H1 (cell line): ENCODE measurements around the gene TGFB1I1. TPM values are rescaled to one million over a fixed set of nuclear protein-coding genes. Genes with fewer than 3 reads are reported as not detected.

ENCODE experiments used
- CTCF ChIA-PET: fragments of 300-600 bp; sonication (Branson Sonifier 250); formaldehyde crosslinking; loops from one replicate; lab custom pipeline; 2021; ENCODE audit not compliant: partially characterized antibody; lab: Charles Lee
- POLR2A ChIA-PET: fragments of 300-600 bp; sonication (Branson Sonifier 250); formaldehyde crosslinking; loops from one replicate; lab custom pipeline; 2021; ENCODE audit warnings: inconsistent platforms; ENCODE audit not compliant: partially characterized antibody; lab: Charles Lee
- DNase-seq, 2 experiments: peaks; one replicate each; pipeline versions ENCODE4 v3.0.0 to v3.0.0-alpha.2; 2010 to 2022; ENCODE audit warnings: low spot score in 2 of 2, low read depth in 1 of 2, mixed read lengths in 1 of 2
- FAIRE-seq: peaks from 2 replicates; lab custom pipeline; 2011; peaks lifted over from hg19 to GRCh38; lab: Jason Lieb, UNC
- H2AFZ ChIP-seq: 2 replicates; pipeline ENCODE4 v1.8.1; 2012; ENCODE audit warnings: low read length, inconsistent platforms
- H2AK5ac ChIP-seq: 2 replicates; pipeline ENCODE4 v1.6.1; 2013; ENCODE audit warnings: low read depth, low read length
- H2BK120ac ChIP-seq: replicated peaks from 2 replicates; pipeline ENCODE3; 2013; ENCODE audit warnings: low read depth, low read length, inconsistent platforms
- H2BK12ac ChIP-seq: 2 replicates; pipeline ENCODE4 v1.6.1; 2013; ENCODE audit warnings: low read depth, low read length
- H2BK15ac ChIP-seq: 2 replicates; pipeline ENCODE4 v1.6.1; 2013; ENCODE audit warnings: low read length
- H2BK20ac ChIP-seq: 2 replicates; pipeline ENCODE4 v1.6.1; 2013; ENCODE audit warnings: low read length
- H2BK5ac ChIP-seq: 2 replicates; pipeline ENCODE4 v1.6.1; 2013; ENCODE audit warnings: low read depth, low read length
- H3K14ac ChIP-seq: 2 replicates; pipeline ENCODE4 v1.6.1; 2013; ENCODE audit warnings: inconsistent platforms; ENCODE audit not compliant: insufficient read length
- H3K18ac ChIP-seq: 2 replicates; pipeline ENCODE4 v1.6.1; 2013; ENCODE audit warnings: low read length; ENCODE audit errors: extremely low read depth
- H3K23ac ChIP-seq: 2 replicates; pipeline ENCODE4 v1.6.1; 2013; ENCODE audit warnings: inconsistent platforms; ENCODE audit not compliant: insufficient read length
- H3K23me2 ChIP-seq: 2 replicates; pipeline ENCODE4 v1.6.1; 2013; ENCODE audit warnings: low read depth, low read length
- H3K27ac ChIP-seq: 2 replicates; pipeline ENCODE4 v1.6.1; 2011; ENCODE audit warnings: low read depth, low read length, inconsistent platforms
- H3K27me3 ChIP-seq, 4 experiments: replicated peaks in 1 of 4; 1 replicate in 1 of 4; 2 replicates in 3 of 4; pipeline versions ENCODE4 v1.6.1 to v1.8.1; 2011 to 2013; ENCODE audit warnings: low read length in 3 of 4, mild to moderate bottlenecking in 3 of 4, inconsistent platforms in 2 of 4, mixed read lengths in 2 of 4, moderate library complexity in 1 of 4; ENCODE audit not compliant: control insufficient read depth in 3 of 4, insufficient read depth in 3 of 4; ENCODE audit errors: extremely low read depth in 1 of 4
- H3K36me3 ChIP-seq, 4 experiments: 2 replicates each; pipeline versions ENCODE4 v1.6.1 to v1.8.1; 2011 to 2013; ENCODE audit warnings: mild to moderate bottlenecking in 4 of 4, low read length in 3 of 4, moderate library complexity in 2 of 4, control low read depth in 1 of 4, inconsistent platforms in 1 of 4; ENCODE audit not compliant: insufficient read depth in 4 of 4, control insufficient read depth in 2 of 4
- H3K4ac ChIP-seq: replicated peaks from 2 replicates; pipeline ENCODE3; 2013; ENCODE audit warnings: low read length, low read depth, mixed read lengths, inconsistent platforms; ENCODE audit not compliant: insufficient read length
- H3K4me1 ChIP-seq, 4 experiments: replicated peaks in 1 of 4; 1 replicate in 1 of 4; 2 replicates in 3 of 4; pipeline versions ENCODE4 v1.6.1 to v1.8.1; 2011 to 2013; ENCODE audit warnings: low read length in 3 of 4, inconsistent platforms in 2 of 4, mixed read lengths in 1 of 4; ENCODE audit not compliant: insufficient read depth in 4 of 4, control insufficient read depth in 3 of 4
- H3K4me2 ChIP-seq, 2 experiments: 2 replicates each; pipeline versions ENCODE4 v1.6.1 to v1.8.1; 2011 to 2013; ENCODE audit warnings: low read depth in 2 of 2, low read length in 2 of 2, control low read depth in 1 of 2, inconsistent platforms in 1 of 2, mild to moderate bottlenecking in 1 of 2; ENCODE audit not compliant: insufficient read depth in 1 of 2
- H3K4me3 ChIP-seq, 4 experiments: fragments of 200-600, 300-600 bp in 1 of 4; sonication (generic), shearing (Covaris generic), sonication (Bioruptor Twin) in 1 of 4; 2 replicates each; pipeline versions ENCODE4 v1.5.1 to v1.8.1; 2011 to 2016; ENCODE audit warnings: low read length in 4 of 4, low read depth in 3 of 4, control low read depth in 2 of 4, inconsistent platforms in 2 of 4, mild to moderate bottlenecking in 2 of 4, mixed read lengths in 1 of 4, moderate library complexity in 1 of 4; ENCODE audit not compliant: insufficient read depth in 2 of 4; ENCODE audit errors: extremely low read depth in 1 of 4
- H3K56ac ChIP-seq: replicated peaks from 2 replicates; pipeline ENCODE3; 2013; ENCODE audit warnings: low read depth, mild to moderate bottlenecking, mixed read lengths, low read length, inconsistent platforms; ENCODE audit not compliant: insufficient read length
- H3K79me1 ChIP-seq: 2 replicates; pipeline ENCODE4 v1.6.1; 2013; ENCODE audit warnings: low read depth, low read length, control low read depth
- H3K79me2 ChIP-seq, 2 experiments: 2 replicates each; pipeline versions ENCODE4 v1.6.1 to v1.8.1; 2012 to 2013; ENCODE audit warnings: low read length in 2 of 2, mild to moderate bottlenecking in 2 of 2, inconsistent platforms in 1 of 2; ENCODE audit not compliant: insufficient read depth in 2 of 2, control insufficient read depth in 1 of 2
- H3K9ac ChIP-seq, 4 experiments: replicated peaks in 1 of 4; 1 replicate in 1 of 4; 2 replicates in 3 of 4; pipeline versions ENCODE4 v1.6.1 to v1.8.1; 2011 to 2013; ENCODE audit warnings: low read depth in 3 of 4, low read length in 3 of 4, control low read depth in 2 of 4, mild to moderate bottlenecking in 2 of 4, moderate library complexity in 2 of 4, inconsistent platforms in 1 of 4; ENCODE audit errors: extremely low read depth in 1 of 4
- H3K9me3 ChIP-seq, 2 experiments: 2 replicates each; pipeline versions ENCODE4 v1.6.1 to v1.8.1; 2012 to 2013; ENCODE audit warnings: mild to moderate bottlenecking in 2 of 2, moderate library complexity in 2 of 2, control low read depth in 1 of 2, inconsistent platforms in 1 of 2, low read depth in 1 of 2, low read length in 1 of 2, mixed read lengths in 1 of 2; ENCODE audit not compliant: insufficient read depth in 2 of 2
- H4K20me1 ChIP-seq, 2 experiments: replicated peaks in 1 of 2; 2 replicates each; pipeline versions ENCODE3 to v1.8.1; 2011 to 2013; ENCODE audit warnings: inconsistent platforms in 2 of 2, low read length in 2 of 2, mild to moderate bottlenecking in 1 of 2; ENCODE audit not compliant: insufficient read depth in 2 of 2, control insufficient read depth in 1 of 2
- H4K5ac ChIP-seq: 2 replicates; pipeline ENCODE4 v1.6.1; 2013; ENCODE audit warnings: low read length, low read depth, mixed read lengths, inconsistent platforms; ENCODE audit not compliant: insufficient read length
- H4K8ac ChIP-seq: 2 replicates; pipeline ENCODE4 v1.8.0; 2013; ENCODE audit warnings: mild to moderate bottlenecking, moderate library complexity, low read length, inconsistent platforms; ENCODE audit not compliant: insufficient read depth; ENCODE audit errors: extremely low read depth
- H4K91ac ChIP-seq: replicated peaks from 2 replicates; pipeline ENCODE3; 2013; ENCODE audit warnings: low read length, mixed read lengths, inconsistent platforms; ENCODE audit not compliant: insufficient read length
- BACH1 ChIP-seq: IDR thresholded peaks from 2 replicates; pipeline ENCODE4 v1.6.1; 2012; ENCODE audit warnings: low read length, improper control_type of control experiment
- BCL11A ChIP-seq, 2 experiments: IDR thresholded peaks; one replicate each; pipeline ENCODE4 v1.6.1; 2011; ENCODE audit warnings: low read depth in 2 of 2, low read length in 2 of 2, mild to moderate bottlenecking in 2 of 2
- CREB1 ChIP-seq: IDR thresholded peaks from 2 replicates; pipeline ENCODE4 v1.6.1; 2012; ENCODE audit warnings: inconsistent platforms
- GTF2F1 ChIP-seq: IDR thresholded peaks from 2 replicates; pipeline ENCODE4 v1.6.1; 2012; ENCODE audit warnings: low read depth, low read length, improper control_type of control experiment, borderline replicate concordance
- KDM1A ChIP-seq: fragments of 200-600, 300-600 bp; sonication (generic); IDR thresholded peaks from 2 replicates; pipeline ENCODE4 v1.7.1; 2016; ENCODE audit warnings: mild to moderate bottlenecking, low read length, borderline replicate concordance
- POLR2AphosphoS5 ChIP-seq: IDR thresholded peaks from 2 replicates; pipeline ENCODE4 v1.6.1; 2011; ENCODE audit warnings: low read depth, low read length
- POU5F1 ChIP-seq: IDR thresholded peaks from 2 replicates; pipeline ENCODE4 v1.6.1; 2011; ENCODE audit warnings: low read depth, mild to moderate bottlenecking, low read length, moderate library complexity
- RAD21 ChIP-seq, 2 experiments: IDR thresholded peaks in 1 of 2; conservative IDR thresholded peaks in 1 of 2; 2 replicates each; pipeline ENCODE4 v1.6.1; 2011; ENCODE audit warnings: low read depth in 2 of 2, low read length in 2 of 2, improper control_type of control experiment in 1 of 2, inconsistent platforms in 1 of 2, mild to moderate bottlenecking in 1 of 2, moderate library complexity in 1 of 2
- RNF2 ChIP-seq: fragments of 200-900, 300-1000 bp; sonication (generic); IDR thresholded peaks from 2 replicates; pipeline ENCODE4 v1.7.1; 2016; ENCODE audit warnings: borderline replicate concordance, low read depth, mild to moderate bottlenecking, antibody characterized with exemption, low read length; ENCODE audit not compliant: poor library complexity, severe bottlenecking; ENCODE audit errors: missing control alignments
- SIN3A ChIP-seq, 2 experiments: IDR thresholded peaks in 1 of 2; conservative IDR thresholded peaks in 1 of 2; 2 replicates each; pipeline ENCODE4 v1.6.1; 2011 to 2012; ENCODE audit warnings: low read length in 2 of 2, improper control_type of control experiment in 1 of 2, low read depth in 1 of 2, mild to moderate bottlenecking in 1 of 2
- YY1 ChIP-seq: IDR thresholded peaks from 2 replicates; pipeline ENCODE4 v1.6.1; 2011; ENCODE audit warnings: low read depth, mild to moderate bottlenecking, low read length
- WGBS, 2 experiments: shearing (Covaris generic) in 1 of 2; methylation state at CpG; one replicate each; pipeline versions ENCODE4 v1.1.6 to v1.1.7; 2013 to 2015; ENCODE audit warnings: low lambda C conversion rate in 2 of 2, mixed read lengths in 2 of 2, inconsistent platforms in 1 of 2, low coverage in 1 of 2, missing lambda C conversion rate in 1 of 2; ENCODE audit not compliant: insufficient replicate concordance in 2 of 2, insufficient coverage in 1 of 2, insufficient read length in 1 of 2; ENCODE audit errors: extremely low coverage in 1 of 2, missing lambda C conversion rate in 1 of 2; 5-methylcytosine and 5-hydroxymethylcytosine counted together
- polyA plus RNA-seq, 7 experiments: library from polyadenylated mRNA; depleted of rRNA in 3 of 7; stranded (reverse) in 5 of 7; unstranded in 2 of 7; fragments of >200 nt in 5 of 7; fragments of 200-250 nt in 2 of 7; gene quantifications; 1 replicate in 5 of 7; 2 replicates in 1 of 7; 4 replicates in 1 of 7; pipeline versions ENCODE4 v1.2.1 to v1.2.3, GENCODE V29; 2011 to 2013; ENCODE audit warnings: missing spikeins in 2 of 7, mixed read lengths in 2 of 7
- total RNA-seq: library from RNA; stranded (reverse); fragmentation: NEBNext Ultra II Directional; extraction: Animal tissue kit (Norgen Biotek cat#: 25700); gene quantifications from 2 replicates; pipeline ENCODE4 v1.2.1, GENCODE V29; 2021

The TGFB1I1 gene
- total and polyA plus RNA-seq, 2 of the 8 experiments (the other 6 are each of a cell fraction or from before 2014, with no cell fraction given): 5.6 to 5.8 TPM

DNA sequence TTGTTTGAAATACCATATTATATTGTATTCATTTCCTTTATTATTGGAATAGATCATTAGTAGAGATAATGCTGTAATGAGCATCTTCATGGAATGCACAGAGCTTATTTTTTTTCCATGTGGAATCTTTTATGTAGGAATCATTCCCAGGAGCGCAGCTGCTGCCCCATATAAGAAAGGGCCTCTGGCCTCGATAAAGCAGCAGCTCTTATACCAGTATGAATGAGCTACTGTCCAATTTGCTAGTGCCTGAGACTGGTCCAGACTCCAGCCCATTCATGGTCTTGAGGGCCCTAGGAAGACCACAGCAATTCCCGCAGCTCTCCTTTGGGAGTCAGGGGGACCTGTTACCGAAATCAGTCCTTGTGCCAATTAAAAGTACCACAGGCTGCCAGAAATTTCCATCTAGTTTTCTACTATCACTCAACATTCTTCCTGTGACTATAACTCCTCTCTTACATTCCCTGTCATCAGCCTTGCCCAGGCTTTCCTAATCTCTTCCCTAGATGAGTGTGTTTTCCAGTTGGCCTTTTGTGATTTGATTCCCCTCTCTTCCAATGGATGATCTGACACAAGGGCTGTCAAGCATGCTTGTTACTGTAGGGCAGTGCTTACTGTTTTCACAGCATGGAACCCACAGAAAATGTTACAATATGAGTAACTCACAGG, 31.3 kb upstream of the TGFB1I1 start:
- Histone ChIP-seq H3K79me1 (no peaks in the 10 kb centered on the region), H3K56ac (no peak overlapping the region), H2AK5ac (no peak overlapping the region), H3K9ac (no peak overlapping the region), H3K23me2 (no peaks in the 10 kb centered on the region; the same call in 1 of the 2 replicates), H3K14ac (no peak overlapping the region), H4K5ac (no peak overlapping the region), H4K8ac (no peak overlapping the region), H3K27ac (no peak overlapping the region), H3K4me3 (no peak overlapping the region), H2AFZ (no peak overlapping the region), H4K91ac (no peak overlapping the region), H3K36me3 (no peaks in the 10 kb centered on the region), H3K4ac (no peak overlapping the region), H2BK20ac (no peak overlapping the region), H2BK5ac (no peak overlapping the region), H3K4me1 (no peaks in the 10 kb centered on the region; a peak in 1 of 7 replicates), H3K27me3 (peaks cover 0 to 2% (median 0%) of the 10 kb centered on the region in 4 experiments; a peak in 1 of 7 replicates), H3K23ac (no peak overlapping the region), H2BK15ac (no peak overlapping the region), H3K9me3 (no peaks in the 10 kb centered on the region), H2BK120ac (no peak overlapping the region), H2BK12ac (no peak overlapping the region), H3K4me2 (no peak overlapping the region), H3K79me2 (no peaks in the 10 kb centered on the region), H4K20me1 (no peaks in the 10 kb centered on the region), H3K18ac (no peak overlapping the region)
- DNase-seq: no peak
- TF ChIP-seq GTF2F1 (no peak), YY1 (no peak), KDM1A (no peak), RAD21 (IDR thresholded peaks at IDR 0.05 in 1 of 2, conservative IDR thresholded peaks at IDR 0.05 in 1 of 2; ENCODE audit: low read depth in 2 of 2, low read length in 2 of 2) (no peak), POU5F1 (no peak), BCL11A (IDR thresholded peaks at IDR 0.05; ENCODE audit: low read depth in 2 of 2, low read length in 2 of 2) (no peak), RNF2 (no peak), CREB1 (no peak), POLR2AphosphoS5 (no peak), BACH1 (no peak), SIN3A (conservative IDR thresholded peaks at IDR 0.05 in 1 of 2, IDR thresholded peaks at IDR 0.05 in 1 of 2; ENCODE audit: low read depth in 1 of 2, low read length in 2 of 2) (no peak)
- WGBS, 2 experiments: 89% methylated on average over 4 of the region's 4 CpGs; no CpG with 5 or more reads in 1 of the 2 experiments
- ChIA-PET POLR2A (interaction anchor here (0.5 to 1.7 kb wide), 3 partner anchors 67 to 257 kb away, joined by 3 to 4 read pairs (median 4); partner anchors contain the start of gene RUSF1), CTCF (interaction anchor here (1.1 to 6.5 kb wide), 4 partner anchors 11 to 54 kb away, joined by 3 to 36 read pairs (median 18); partner anchors contain the start of gene COX6A2)
- FAIRE-seq: no peak
